Myocyte (in vitro differentiated cells): ENCODE results near the gene FAM171A1. TPM values are rescaled to one million over a fixed set of nuclear protein-coding genes. Genes with fewer than 3 reads are reported as not detected.
A peak's percentile ranks its signal among the peaks of the same experiment; 100 is the strongest.
"Not testable (repeated sequence)": the region's sequence is repeated elsewhere in the genome, so short reads cannot be mapped to it uniquely, and the experiment has no call there.

ENCODE experiments used
- DNase-seq: peaks from one replicate; pipeline ENCODE4 v3.0.0-alpha.2; 2012; ENCODE audit warnings: low read depth
- total RNA-seq: library from RNA; depleted of rRNA; stranded (reverse); fragments of >200 nt; gene quantifications from 2 replicates; pipeline ENCODE4 v1.2.3, GENCODE V29; 2014

FAM171A1 gene
- total RNA-seq, 1 donor from 2014 or later, result 15.0 TPM

DNA sequence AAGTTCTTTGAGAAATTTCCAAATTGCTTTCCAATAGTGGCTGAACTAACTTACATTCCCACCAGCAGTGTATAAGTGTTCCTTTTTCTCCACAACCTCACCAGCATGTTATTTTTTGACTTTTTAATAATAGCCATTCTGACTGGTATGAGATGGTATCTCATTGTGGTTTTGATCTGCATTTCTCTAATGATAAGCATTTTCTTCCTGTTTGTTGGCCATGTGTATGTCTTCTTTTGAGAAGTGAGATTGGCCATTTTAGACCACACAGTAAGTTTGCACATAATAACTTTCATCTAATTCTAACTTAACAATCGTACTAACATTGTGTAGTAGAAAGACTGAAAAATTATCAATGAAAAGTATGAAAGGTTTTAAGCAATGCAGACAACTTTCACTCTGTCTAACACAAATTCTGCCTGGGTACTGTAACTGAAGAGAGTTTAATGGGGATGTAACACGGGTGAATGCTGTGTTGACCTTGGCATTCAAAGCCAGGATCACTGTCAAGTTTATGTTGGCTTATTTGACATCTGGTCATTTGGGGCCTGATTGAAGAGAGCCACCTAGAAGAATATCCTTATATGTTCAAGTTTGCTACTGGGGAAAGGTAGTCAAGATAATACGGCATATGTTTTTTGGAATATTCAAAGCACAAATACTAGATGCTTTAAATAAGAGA is 50.4 kb downstream of the FAM171A1 start:
- DNase-seq, result no peak

DNA sequence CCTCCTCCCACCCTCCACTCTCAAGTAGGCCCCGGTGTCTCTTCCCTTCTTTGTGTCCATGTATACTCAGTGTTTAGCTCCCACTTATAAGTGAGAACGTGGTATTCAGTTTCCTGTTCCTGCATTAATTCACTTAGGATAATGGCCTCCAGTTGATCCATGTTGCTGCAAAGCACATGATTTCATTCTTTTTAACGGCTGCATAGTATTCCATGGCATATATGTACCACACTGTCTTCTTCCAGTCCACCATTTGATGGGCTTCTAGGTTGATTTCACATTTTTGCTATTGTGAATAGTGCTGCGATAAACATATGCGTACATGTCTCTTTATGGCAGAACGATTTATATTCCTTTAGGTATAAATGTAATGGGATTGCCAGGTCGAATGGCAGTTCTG is 51.0 kb downstream of the FAM171A1 start:
- DNase-seq, result no peak

DNA sequence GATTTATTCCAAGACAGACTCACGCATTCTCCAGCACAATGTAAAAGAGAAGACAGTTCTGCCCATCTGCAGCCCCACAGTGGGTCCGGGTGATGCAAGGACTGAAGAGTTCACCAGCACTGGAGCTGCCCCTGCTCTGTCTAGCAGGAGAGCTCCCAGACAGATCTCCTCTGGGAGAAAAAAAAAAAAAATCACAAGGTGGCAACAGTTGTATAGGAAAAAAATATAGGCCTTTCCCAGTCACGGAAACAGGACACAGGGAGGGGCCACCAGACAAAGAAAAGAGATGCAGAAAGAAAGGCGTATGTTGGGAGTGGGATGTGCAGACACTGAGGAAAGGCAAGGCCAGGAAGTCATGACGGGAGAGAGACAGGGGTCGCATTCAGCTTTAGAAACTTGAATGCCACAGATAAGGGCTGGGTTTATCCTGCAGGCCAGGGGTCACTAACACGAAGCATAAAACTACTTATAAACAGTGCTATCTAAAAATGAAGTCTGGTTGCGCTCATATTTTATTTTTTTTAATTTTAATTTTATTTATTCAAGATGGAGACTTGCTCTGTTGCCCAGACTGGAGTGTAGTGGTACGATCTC is 54.1 kb downstream of the FAM171A1 start:
- DNase-seq, result no peak

DNA sequence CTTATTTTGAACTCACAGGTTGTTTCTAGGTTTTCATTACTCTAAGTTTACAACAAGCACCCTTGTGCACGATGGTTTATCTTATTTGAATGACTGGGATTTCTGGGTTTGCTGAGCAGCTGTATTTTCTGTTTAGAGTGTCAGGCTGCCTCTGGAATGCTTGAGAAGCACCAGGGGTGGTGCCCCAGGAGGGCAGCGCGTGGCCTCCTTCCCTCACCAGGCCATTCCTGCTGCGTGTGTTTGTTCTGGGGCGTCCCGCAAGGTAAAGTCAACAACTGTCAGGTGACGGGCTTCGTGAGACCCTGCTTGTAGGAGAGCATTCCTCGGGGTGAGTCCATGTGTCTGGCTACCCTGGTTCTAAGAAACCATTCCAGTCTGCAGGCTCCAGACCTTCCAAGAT is 54.9 kb downstream of the FAM171A1 start:
- DNase-seq, result no peak

DNA sequence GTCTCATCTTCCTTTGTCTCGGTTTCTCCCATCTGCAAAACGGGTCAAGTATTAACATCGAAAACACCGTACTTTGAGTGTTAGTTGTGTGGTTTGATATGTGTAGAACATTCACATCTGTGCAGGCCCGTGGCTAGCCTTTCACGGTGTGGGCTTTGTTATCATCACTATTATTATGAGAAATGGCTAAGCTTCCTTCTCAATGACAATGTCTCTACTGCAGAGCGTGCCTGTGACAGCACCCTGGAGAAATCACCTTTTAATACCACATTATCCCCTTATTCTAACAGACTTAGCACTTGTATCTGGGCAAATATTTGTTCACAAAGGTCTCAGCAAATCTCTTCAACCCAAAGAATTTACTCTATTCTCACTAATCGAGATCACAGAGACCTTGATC is 55.8 kb downstream of the FAM171A1 start:
- no peak for DNase-seq

DNA sequence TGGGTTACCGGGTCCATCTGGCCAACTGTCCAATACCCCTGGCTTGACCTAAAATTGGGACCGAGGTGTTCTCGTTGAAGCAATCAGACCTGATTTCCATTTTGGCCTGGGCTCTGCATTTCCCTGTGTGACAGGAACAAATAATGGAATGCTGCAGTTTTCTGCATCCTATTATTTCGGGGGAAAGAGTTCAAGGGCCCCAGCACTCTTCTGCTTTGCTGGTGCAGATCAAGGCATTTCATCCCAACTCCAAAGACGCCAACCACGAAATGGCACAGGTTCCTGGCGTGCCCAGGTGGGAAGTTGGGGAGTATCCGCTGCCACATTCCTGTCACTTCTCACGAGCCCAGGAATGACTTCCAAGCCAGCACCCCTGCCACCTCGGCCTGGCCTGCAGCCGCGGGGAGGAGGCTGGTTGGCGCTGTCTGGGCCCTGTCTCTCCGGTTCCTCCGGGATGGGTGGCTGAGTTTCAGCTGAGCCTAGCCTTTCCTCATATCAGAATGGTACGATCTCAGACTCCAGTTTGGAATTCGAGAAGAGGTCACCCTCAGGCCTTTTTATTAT is 56.5 kb downstream of the FAM171A1 start:
- DNase-seq, result no peak

DNA sequence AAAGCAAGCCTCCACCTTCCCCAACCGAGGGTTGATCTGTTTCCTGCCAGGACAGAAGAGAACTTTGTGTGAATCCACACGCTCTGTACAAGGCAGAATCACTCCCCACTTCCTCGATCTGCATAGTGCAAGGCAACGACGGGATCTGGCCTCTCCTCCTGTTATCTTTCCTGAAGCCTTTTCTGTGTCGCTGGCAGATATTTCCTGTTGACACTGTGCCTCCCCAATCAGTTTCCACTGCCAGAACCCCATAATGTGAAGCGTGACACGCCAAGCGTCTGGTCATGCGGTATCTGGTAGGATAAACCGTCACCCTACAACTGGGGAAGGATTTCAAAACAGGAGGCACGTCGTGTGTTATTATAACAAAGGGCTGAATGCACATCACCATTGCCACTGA is 57.2 kb downstream of the FAM171A1 start:
- DNase-seq, result no peak

DNA sequence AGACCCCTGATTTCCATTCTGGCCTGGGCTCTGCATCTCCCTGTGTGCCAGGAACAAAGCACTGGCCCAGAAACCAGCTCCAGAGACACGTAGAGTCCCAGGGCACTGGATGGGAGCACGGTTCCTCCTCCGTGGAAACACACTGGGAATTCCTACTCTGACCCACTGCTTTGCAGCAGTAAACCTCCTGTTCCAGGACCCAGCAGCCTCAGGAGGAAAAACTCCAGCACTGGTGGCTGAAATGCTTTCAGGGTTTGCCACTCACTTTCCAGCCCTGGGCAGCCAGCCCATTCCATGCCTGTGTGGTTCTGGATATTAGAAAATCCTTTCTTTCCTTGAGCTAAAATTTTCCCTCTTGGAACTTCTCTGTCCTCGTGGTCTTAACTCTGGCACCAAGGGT is 58.0 kb downstream of the FAM171A1 start:
- DNase-seq, result peak; percentile 19

DNA sequence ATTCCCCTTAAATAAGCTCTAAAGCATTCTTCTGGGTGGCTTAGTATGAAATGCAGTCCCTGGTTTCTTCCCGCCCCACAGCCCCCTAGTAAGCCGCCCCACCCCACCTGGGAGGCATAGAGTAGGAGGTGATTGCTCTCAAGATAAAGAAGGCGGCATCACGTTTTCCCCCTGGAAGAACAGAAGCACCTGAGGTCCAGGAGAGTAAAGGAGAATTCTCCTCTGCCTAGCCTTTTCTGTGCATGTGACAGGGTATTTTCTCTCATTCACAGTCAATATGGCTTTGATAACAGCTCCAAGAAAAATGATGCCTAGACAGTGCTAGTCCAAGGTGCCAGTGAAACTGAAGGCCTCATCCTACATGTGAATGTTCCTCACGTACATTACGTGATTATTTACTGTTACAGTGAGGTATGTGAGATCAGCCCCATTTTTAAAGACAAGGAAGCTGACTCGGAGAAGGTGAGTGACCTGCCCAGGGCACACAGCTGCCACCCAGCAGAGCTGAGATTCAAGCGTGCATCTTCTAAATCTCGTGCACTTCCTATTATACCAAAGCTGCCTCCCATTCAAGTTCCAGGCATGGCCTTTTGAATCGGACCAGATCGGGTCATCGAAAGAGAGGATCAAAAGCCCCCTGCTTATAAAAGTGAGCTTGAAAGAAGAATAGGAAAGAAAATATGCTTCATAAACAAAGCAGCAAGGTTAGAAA is 59.4 kb downstream of the FAM171A1 start:
- no peak for DNase-seq

DNA sequence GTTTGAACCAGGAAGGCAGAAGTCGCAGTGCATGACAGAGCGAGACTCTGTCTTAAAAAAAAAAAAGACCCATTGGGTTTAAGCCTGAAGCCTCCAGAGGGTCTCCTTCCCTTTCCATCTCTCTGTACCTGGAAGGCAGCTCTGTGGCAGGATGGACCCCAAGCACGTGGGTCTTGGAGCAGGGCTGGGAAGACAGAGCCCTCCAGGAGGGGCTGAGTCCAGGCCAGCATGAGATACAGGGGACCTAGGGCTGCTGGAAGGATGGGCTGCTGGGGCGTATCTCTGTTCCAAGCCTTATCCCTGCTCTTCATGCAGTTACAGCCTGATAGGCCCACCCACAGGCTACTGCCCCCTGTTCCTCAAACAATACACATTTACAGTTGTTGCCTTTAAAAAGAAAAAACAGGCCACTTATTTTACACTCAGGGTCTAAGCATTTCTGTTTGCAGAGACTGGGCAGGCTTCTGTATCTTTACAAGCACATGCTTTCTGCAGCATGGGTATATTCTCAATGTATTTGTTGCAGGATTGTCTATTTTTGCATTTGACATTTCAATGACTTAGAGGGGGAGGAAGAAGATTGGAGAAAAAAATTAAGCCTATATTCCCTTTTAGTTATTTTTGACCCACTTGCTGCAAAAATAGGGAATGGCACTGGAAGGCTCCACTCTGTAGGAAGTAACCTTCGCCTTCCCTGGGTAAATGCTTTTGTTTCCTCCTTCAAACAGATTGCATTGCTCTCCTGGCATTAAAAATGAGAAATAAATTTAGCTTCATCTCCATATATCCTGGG is 60.1 kb downstream of the FAM171A1 start:
- DNase-seq, result no peak

DNA sequence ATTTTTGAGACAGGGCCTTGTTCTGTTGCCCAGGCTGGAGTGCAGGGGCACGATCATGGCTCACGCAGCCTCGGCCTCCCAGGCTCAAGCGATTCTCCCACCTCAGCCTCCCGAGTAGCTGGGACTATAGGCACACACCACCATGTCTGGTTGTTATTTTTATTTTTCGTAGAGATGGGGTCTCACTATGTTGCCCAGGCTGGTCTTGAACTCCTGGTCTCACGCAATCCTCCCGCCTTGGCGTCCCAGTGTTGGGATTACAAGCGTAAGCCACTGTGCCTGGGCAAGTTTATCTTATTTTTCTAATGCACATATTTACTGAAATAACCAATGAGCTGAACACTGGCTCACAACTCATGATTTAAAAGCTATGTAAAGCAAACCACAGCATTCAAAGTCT is 61.9 kb downstream of the FAM171A1 start:
- no peak for DNase-seq

DNA sequence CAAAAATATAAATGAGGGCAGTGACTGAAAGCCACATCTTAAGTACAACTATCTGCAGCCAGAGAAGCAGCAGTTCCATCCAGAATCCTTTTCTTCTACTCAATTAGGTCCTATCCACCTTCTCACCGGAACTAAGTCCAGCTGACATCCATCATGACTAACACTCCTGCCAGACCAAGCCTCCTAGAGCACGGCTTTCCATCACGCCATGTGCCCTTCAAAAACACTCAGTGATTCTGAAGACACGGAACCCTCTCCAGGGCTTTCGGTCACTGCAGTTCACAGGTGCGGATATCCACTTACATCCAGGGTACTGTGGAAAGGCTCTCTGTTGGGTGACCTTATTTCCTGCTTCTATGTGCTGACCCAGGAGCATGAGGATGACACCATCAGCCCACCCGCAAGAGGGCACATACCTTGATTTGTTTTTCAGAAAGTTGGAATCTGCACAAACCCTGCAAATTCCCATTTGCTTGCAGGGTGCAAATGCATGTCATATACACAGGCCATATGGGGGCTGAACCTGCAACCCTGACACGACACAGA is 64.3 kb downstream of the FAM171A1 start:
- no peak for DNase-seq

DNA sequence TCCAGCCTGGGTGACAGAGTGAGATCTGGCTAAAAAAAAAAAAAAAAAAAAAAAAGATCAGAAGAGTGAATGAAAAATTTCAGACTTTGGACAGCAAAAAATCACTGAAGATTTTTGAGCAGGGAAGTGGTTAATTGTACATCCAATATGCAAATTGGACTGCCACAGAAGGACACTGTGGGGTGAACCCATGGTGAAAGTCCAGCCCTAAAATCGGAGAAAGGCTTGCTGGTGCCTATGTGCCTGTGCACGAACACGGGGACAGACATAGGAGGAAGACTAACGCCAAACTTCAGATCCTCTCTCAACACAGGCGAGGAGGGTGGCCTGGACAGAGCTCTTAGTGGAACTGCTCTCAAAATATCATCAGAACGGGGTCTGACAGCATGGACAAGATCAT is 65.5 kb downstream of the FAM171A1 start:
- no peak for DNase-seq

DNA sequence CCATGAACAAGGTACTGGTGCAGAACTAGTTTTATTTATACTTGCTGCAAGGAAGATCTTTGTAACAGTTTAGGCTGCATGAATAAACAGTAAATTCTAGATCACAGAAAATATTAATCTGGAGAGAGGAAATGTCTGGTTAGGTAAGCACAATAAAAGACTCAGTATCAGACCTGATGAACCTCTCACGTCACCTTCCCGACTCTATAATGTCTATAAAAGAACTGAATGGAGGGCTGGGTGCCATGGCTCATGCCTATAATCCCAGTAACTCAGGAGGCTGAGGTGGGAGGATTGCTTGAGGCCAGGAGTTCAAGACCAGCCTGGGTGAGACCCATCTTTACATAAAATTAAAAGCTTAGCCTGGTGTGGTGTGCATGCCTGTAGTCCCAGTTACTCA is 65.9 kb downstream of the FAM171A1 start:
- DNase-seq, result no peak

DNA sequence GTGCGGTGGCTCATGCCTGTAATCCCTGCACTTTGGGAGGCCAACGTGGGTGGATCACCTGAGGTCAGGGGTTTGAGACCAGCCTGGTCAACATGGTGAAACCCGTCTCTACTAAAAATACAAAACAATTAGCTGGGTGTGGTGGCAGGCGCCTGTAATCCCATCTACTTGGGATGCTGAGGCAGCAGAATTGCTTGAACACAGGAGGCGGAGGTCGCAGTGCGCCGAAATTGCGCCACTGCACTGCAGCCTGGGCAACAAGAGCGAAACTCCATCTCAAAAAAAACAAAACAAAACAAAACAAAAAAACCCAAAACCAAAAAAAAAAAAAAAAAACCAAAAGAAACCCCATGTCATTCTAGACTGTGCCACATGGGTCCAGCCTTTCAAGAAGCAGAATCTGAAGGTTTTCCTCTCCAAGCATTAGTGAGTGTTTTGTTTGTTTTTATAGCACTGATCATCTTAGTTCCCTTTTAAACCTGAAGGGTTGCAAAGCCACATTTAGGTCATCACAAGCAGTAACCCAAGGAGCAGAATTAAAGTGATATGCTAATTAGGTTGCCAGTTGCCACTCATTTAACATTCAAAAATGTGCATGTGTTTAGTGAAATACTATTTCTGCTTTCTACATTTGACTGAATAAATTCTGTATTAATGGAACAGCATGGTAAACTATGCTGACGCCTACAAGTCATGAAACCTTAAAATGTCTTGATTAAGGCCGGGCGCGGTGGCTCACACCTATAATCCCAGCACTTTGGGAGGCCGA is 68.7 kb downstream of the FAM171A1 start:
- DNase-seq, result not testable (repeated sequence)

DNA sequence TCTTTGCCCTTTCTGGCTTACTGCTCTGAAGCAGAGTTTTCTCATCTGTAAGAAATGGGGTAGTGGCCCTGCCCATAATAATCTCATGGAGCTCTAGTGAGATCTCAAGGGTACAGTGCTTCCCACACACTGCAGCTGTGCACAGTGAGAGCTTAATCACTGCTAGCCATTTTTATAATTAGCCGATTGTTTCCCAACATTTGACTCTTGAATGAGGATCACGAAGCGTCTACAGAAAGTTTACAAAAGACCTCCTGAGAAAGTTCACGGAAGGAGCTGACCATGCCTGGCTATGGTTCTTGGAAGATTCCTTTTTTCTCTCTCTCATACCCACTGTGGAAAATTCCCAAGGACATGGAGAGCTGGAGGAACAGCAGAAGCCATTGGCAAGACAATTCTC is 70.4 kb downstream of the FAM171A1 start:
- DNase-seq, result peak; percentile 37

DNA sequence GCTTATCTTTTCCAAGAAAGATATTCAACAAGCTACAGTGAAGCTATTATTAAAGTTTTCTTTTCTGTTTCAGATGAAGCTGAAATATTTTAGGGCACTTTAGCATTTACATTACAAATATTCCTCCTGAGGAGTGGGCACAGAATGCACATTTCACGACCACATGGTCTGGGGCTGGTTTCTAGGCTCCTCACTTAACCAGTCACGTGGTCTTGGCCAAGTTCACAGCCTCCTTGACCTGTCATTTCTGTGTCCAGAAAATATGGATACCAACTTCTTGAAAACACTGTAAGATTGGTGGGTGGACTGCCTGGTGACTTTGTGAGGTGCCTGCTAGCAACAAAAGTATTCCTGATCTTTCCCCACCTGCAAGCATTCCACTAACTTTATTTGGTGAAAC is 70.9 kb downstream of the FAM171A1 start:
- DNase-seq, result no peak

DNA sequence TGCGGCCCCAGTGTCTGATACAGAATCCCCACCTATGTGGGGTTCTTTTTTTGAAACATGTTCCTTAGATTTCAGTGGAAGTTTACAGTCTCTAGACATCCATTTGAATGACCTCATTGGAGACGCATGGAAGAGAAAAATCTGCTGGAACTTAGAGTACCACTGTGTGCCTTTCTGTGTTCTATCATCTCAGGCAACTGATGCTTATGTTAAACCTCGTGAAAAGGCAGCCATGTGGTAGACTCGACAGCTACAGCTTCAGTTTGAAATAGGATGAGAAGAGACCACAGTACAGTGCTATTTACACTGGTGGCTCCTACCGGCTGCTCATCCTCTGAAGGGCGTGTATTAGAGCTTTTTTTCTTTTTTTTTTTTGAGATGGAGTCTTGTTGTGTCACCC is 74.4 kb downstream of the FAM171A1 start:
- no peak for DNase-seq

DNA sequence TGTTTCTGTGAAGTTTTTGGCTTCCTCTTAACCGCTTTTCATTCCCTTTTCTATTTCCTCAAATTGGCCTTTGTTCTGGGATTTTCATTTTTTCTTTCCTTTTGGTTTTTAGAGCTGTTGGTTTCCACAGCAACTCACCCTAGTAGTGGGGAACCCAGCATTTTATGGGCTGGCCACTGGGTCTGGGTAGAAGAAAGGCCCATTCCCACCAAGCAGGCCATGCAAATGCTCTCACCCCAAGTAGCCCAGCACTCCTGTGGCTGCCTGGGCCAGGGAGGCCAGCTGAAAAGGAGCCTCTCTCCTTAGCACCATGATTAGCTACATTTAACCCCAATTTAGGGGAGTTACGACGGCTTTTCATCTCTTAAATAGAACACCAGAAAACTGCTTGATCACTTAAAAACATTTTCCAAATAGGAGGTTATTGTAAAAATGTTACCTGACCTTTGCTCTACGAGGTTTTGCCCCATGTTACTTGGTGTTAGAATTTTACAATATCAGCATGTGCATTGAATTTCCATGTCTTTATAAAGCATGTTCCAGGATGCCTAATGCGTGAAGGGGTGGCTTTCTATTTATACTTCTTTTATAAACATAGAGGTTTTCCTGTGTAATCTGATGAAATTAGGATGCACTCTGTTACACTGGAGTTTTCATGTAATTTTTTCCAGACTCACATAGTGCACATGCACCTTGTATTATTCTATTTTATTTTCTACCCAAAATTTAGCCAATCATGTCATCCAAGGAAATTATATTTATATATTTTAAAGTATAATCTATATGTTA is 75.4 kb downstream of the FAM171A1 start:
- no peak for DNase-seq
